HCT116 (cell line): ENCODE measurements around the gene EFEMP2. TPM values are rescaled to one million over a fixed set of nuclear protein-coding genes. Genes with fewer than 3 reads are reported as not detected.

Experiments used
- ATAC-seq: fragments of 200-7000 bp; cut with Tn5 transposase; 2 replicates; pipeline ENCODE4 v1.9.1; 2020; ENCODE audit warnings: mild to moderate bottlenecking, moderate library complexity
- BruUV-seq: library from RNA; stranded (reverse); fragments of 400-500 nt; replicated peaks from 2 replicates; lab custom pipeline; 2021; lab: Mats Ljungman, UMichigan
- CTCF ChIA-PET: fragments of 300-600 bp; sonication (Branson Sonifier 250); formaldehyde crosslinking; loops from one replicate; lab custom pipeline; 2021; ENCODE audit warnings: antibody characterized with exemption; lab: Charles Lee
- POLR2A ChIA-PET: fragments of 300-600, 350-600 bp; sonication (Branson Sonifier 250); formaldehyde crosslinking; loops from one replicate; lab custom pipeline; 2021; ENCODE audit warnings: antibody characterized with exemption; lab: Charles Lee
- RAD21 ChIA-PET, 2 experiments: fragments of 300-600 bp; sonication (Branson Sonifier 250); formaldehyde crosslinking; loops; one replicate each; lab custom pipeline; 2023; ENCODE audit warnings: low total read pairs in 2 of 2; ENCODE audit not compliant: uncharacterized antibody in 2 of 2, unreplicated experiment in 2 of 2, low non-redundant PET in 1 of 2; lab: Charles Lee
- DNase-seq: peaks from one replicate; pipeline ENCODE4 v3.0.0-alpha.2; 2010; ENCODE audit warnings: low read depth, low spot score
- H2AFZ ChIP-seq: fragments of 200-600 bp; shearing (Covaris generic), sonication (generic); 2 replicates; pipeline ENCODE4 v1.6.1; 2017; ENCODE audit warnings: low read depth, mixed run types, mixed read lengths, antibody characterized with exemption, low read length; ENCODE audit not compliant: poor library complexity, severe bottlenecking
- H3K27ac ChIP-seq: 2 replicates; pipeline ENCODE4 v1.5.1; 2012; ENCODE audit warnings: low read depth, low read length
- H3K27me3 ChIP-seq: fragments of 200-600 bp; sonication (generic); 2 replicates; pipeline ENCODE4 v1.6.1; 2016; ENCODE audit warnings: mixed run types, low read length, mixed read lengths; ENCODE audit not compliant: insufficient read depth
- H3K36me3 ChIP-seq, 2 experiments: fragments of 200-500 bp in 1 of 2; fragments of 200-600 bp in 1 of 2; sonication (Bioruptor generic) in 1 of 2; sonication (generic) in 1 of 2; 2 replicates each; pipeline versions ENCODE4 v1.5.1 to v1.6.1; 2014 to 2016; ENCODE audit warnings: low read length in 2 of 2, inconsistent platforms in 1 of 2, mixed read lengths in 1 of 2, mixed run types in 1 of 2; ENCODE audit not compliant: insufficient read depth in 2 of 2, control insufficient read depth in 1 of 2
- H3K4me1 ChIP-seq, 2 experiments: fragments of 200-600 bp in 1 of 2; sonication (generic) in 1 of 2; 2 replicates each; pipeline versions ENCODE4 v1.5.1 to v1.6.1; 2012 to 2017; ENCODE audit warnings: low read length in 2 of 2, inconsistent platforms in 1 of 2, mild to moderate bottlenecking in 1 of 2, mixed read lengths in 1 of 2, mixed run types in 1 of 2, moderate library complexity in 1 of 2; ENCODE audit not compliant: insufficient read depth in 2 of 2, control insufficient read depth in 1 of 2
- H3K4me2 ChIP-seq: fragments of 200-600 bp; sonication (generic); 2 replicates; pipeline ENCODE4 v1.6.1; 2017; ENCODE audit warnings: mixed run types, low read length, mixed read lengths
- H3K4me3 ChIP-seq, 2 experiments: fragments of 200-600 bp in 1 of 2; sonication (generic) in 1 of 2; replicated peaks in 1 of 2; 2 replicates each; pipeline ENCODE4 v1.5.1; 2011 to 2016; ENCODE audit warnings: low read length in 2 of 2, control low read depth in 1 of 2, low read depth in 1 of 2, mild to moderate bottlenecking in 1 of 2, mixed read lengths in 1 of 2, mixed run types in 1 of 2
- H3K79me2 ChIP-seq: fragments of 200-600 bp; sonication (generic); 2 replicates; pipeline ENCODE4 v1.6.1; 2017; ENCODE audit warnings: mild to moderate bottlenecking, mixed run types, low read length, moderate library complexity, mixed read lengths; ENCODE audit not compliant: insufficient read depth
- H3K9ac ChIP-seq: fragments of 200-600 bp; sonication (generic); 2 replicates; pipeline ENCODE4 v1.6.1; 2016; ENCODE audit warnings: low read length, mixed read lengths
- H3K9me2 ChIP-seq: fragments of 200-600 bp; sonication (generic), shearing (Covaris generic); 2 replicates; pipeline ENCODE4 v1.6.1; 2017; ENCODE audit warnings: mixed run types, mild to moderate bottlenecking, moderate library complexity; ENCODE audit not compliant: insufficient read depth
- H3K9me3 ChIP-seq, 2 experiments: fragments of 200-500 bp in 1 of 2; fragments of 200-600 bp in 1 of 2; sonication (Bioruptor generic) in 1 of 2; sonication (generic) in 1 of 2; 2 replicates each; pipeline ENCODE4 v1.6.1; 2014 to 2017; ENCODE audit warnings: low read length in 2 of 2, mixed read lengths in 2 of 2, inconsistent platforms in 1 of 2, low read depth in 1 of 2, mild to moderate bottlenecking in 1 of 2, mixed run types in 1 of 2, moderate library complexity in 1 of 2; ENCODE audit not compliant: control insufficient read depth in 1 of 2, insufficient read depth in 1 of 2
- H4K20me1 ChIP-seq: fragments of 200-600 bp; sonication (generic), shearing (Covaris generic); 2 replicates; pipeline ENCODE4 v1.6.1; 2017; ENCODE audit warnings: mixed run types, mild to moderate bottlenecking, moderate library complexity; ENCODE audit not compliant: insufficient read depth
- CEBPB ChIP-seq: IDR thresholded peaks from 2 replicates; pipeline ENCODE4 v1.6.1; 2012; ENCODE audit warnings: low read depth
- EGR1 ChIP-seq: IDR thresholded peaks from 2 replicates; pipeline ENCODE4 v1.6.1; 2012; ENCODE audit warnings: low read depth
- ELF1 ChIP-seq: IDR thresholded peaks from 2 replicates; pipeline ENCODE4 v1.6.1; 2012; ENCODE audit warnings: low read depth, borderline replicate concordance
- EZH2 ChIP-seq: fragments of 200-600 bp; sonication (generic); IDR thresholded peaks from 2 replicates; pipeline ENCODE4 v1.6.1; 2017; ENCODE audit warnings: antibody characterized with exemption, mixed run types
- FOSL1 ChIP-seq: IDR thresholded peaks from 2 replicates; pipeline ENCODE4 v1.6.1; 2012; ENCODE audit warnings: low read depth
- POLR2A ChIP-seq: IDR thresholded peaks from 2 replicates; pipeline ENCODE4 v1.7.0; 2011; ENCODE audit warnings: borderline replicate concordance; ENCODE audit not compliant: insufficient read depth, insufficient read length; ENCODE audit errors: extremely low read depth
- RAD21 ChIP-seq: IDR thresholded peaks from 2 replicates; pipeline ENCODE4 v1.6.1; 2012; ENCODE audit warnings: low read depth, mild to moderate bottlenecking
- SIN3A ChIP-seq: IDR thresholded peaks from 2 replicates; pipeline ENCODE4 v1.6.1; 2012; ENCODE audit warnings: low read depth
- YY1 ChIP-seq: IDR thresholded peaks from 2 replicates; pipeline ENCODE4 v1.6.1; 2011; ENCODE audit warnings: low read length, low read depth, moderate library complexity, mild to moderate bottlenecking; ENCODE audit not compliant: insufficient replicate concordance; ENCODE audit errors: extremely low read depth
- ZFX ChIP-seq: fragments of 450-650 bp; IDR thresholded peaks from 2 replicates; pipeline ENCODE4 v1.6.1; 2017
- ZNF274 ChIP-seq: fragments of 200-500 bp; sonication (Bioruptor generic); IDR thresholded peaks from 2 replicates; pipeline ENCODE4 v1.6.1; 2014; ENCODE audit warnings: mild to moderate bottlenecking, low read depth, low read length, inconsistent platforms
- intact Hi-C: fragments of 100-400 bp; cut with micrococcal nuclease; formaldehyde crosslinking; loops from 2 replicates; pipeline ENCODE4 v1.10.0; 2022
- total RNA-seq: library from RNA; stranded (reverse); gene quantifications from one replicate; pipeline ENCODE4 v1.2.1, GENCODE V29; 2021; ENCODE audit not compliant: unreplicated experiment
- TF ChIP-seq, protein P1 (sequence below), 3 experiments: fragments of 200-600 bp in 1 of 3; sonication (generic) in 1 of 3; IDR thresholded peaks in 2 of 3; conservative IDR thresholded peaks in 1 of 3; 2 replicates each; pipeline ENCODE4 v1.5.1; 2012 to 2017; ENCODE audit warnings: low read depth in 2 of 3, low read length in 2 of 3, antibody characterized with exemption in 1 of 3, borderline replicate concordance in 1 of 3, control low read depth in 1 of 3, mild to moderate bottlenecking in 1 of 3, mixed read lengths in 1 of 3, mixed run types in 1 of 3, moderate library complexity in 1 of 3; ENCODE audit not compliant: insufficient read depth in 1 of 3
- TF ChIP-seq, protein P2 (sequence below): IDR thresholded peaks from 2 replicates; pipeline ENCODE4 v1.6.1; 2011; ENCODE audit warnings: mild to moderate bottlenecking, low read length, moderate library complexity; ENCODE audit not compliant: insufficient replicate concordance; ENCODE audit errors: extremely low read depth
- TF ChIP-seq, protein P3 (sequence below): IDR thresholded peaks from 2 replicates; pipeline ENCODE4 v1.6.1; 2012
- TF ChIP-seq, protein P4 (sequence below): IDR thresholded peaks from 2 replicates; pipeline ENCODE4 v1.6.1; 2012; ENCODE audit warnings: low read depth
- TF ChIP-seq, protein P5 (sequence below): IDR thresholded peaks from 2 replicates; pipeline ENCODE4 v1.6.1; 2012

The EFEMP2 gene
- total RNA-seq, 1 experiment from 2014 or later = 8.4 TPM

DNA sequence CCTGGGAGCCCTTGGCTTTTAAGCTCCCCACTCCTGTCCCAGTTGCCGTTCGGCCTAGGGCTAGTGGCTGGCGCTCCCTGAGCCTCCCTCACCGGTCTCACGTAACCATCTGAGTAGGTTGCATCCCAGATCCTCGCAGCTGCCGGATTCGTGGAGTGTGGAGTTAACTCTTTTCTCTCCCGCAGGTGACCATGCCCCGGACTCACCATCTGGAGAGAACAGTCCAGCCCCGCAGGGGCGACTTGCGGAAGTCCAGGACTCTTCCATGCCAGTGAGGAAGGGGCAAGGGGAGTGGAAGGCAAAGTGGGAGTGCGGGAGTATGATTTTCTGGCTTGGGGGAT, 11.5 kb downstream of the EFEMP2 start:
- TF ChIP-seq ZNF274 (no peak), CEBPB (no peak), YY1 (no peak), POLR2A (no peak), EGR1 (no peak), ZFX (no peak), EZH2 (no peak), ELF1 (no peak), SIN3A (no peak), RAD21 (no peak), FOSL1 (no peak)
- TF ChIP-seq, protein P1, sequence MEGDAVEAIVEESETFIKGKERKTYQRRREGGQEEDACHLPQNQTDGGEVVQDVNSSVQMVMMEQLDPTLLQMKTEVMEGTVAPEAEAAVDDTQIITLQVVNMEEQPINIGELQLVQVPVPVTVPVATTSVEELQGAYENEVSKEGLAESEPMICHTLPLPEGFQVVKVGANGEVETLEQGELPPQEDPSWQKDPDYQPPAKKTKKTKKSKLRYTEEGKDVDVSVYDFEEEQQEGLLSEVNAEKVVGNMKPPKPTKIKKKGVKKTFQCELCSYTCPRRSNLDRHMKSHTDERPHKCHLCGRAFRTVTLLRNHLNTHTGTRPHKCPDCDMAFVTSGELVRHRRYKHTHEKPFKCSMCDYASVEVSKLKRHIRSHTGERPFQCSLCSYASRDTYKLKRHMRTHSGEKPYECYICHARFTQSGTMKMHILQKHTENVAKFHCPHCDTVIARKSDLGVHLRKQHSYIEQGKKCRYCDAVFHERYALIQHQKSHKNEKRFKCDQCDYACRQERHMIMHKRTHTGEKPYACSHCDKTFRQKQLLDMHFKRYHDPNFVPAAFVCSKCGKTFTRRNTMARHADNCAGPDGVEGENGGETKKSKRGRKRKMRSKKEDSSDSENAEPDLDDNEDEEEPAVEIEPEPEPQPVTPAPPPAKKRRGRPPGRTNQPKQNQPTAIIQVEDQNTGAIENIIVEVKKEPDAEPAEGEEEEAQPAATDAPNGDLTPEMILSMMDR (IDR thresholded peaks at IDR 0.05 in 2 of 3, conservative IDR thresholded peaks at IDR 0.05 in 1 of 3; ENCODE audit: borderline replicate concordance in 1 of 3, insufficient read depth in 1 of 3, low read depth in 2 of 3, low read length in 2 of 3) = no peak
- TF ChIP-seq, protein P2, sequence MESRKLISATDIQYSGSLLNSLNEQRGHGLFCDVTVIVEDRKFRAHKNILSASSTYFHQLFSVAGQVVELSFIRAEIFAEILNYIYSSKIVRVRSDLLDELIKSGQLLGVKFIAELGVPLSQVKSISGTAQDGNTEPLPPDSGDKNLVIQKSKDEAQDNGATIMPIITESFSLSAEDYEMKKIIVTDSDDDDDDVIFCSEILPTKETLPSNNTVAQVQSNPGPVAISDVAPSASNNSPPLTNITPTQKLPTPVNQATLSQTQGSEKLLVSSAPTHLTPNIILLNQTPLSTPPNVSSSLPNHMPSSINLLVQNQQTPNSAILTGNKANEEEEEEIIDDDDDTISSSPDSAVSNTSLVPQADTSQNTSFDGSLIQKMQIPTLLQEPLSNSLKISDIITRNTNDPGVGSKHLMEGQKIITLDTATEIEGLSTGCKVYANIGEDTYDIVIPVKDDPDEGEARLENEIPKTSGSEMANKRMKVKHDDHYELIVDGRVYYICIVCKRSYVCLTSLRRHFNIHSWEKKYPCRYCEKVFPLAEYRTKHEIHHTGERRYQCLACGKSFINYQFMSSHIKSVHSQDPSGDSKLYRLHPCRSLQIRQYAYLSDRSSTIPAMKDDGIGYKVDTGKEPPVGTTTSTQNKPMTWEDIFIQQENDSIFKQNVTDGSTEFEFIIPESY = no peak
- TF ChIP-seq, protein P3, sequence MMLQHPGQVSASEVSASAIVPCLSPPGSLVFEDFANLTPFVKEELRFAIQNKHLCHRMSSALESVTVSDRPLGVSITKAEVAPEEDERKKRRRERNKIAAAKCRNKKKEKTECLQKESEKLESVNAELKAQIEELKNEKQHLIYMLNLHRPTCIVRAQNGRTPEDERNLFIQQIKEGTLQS = no peak
- TF ChIP-seq, protein P4, sequence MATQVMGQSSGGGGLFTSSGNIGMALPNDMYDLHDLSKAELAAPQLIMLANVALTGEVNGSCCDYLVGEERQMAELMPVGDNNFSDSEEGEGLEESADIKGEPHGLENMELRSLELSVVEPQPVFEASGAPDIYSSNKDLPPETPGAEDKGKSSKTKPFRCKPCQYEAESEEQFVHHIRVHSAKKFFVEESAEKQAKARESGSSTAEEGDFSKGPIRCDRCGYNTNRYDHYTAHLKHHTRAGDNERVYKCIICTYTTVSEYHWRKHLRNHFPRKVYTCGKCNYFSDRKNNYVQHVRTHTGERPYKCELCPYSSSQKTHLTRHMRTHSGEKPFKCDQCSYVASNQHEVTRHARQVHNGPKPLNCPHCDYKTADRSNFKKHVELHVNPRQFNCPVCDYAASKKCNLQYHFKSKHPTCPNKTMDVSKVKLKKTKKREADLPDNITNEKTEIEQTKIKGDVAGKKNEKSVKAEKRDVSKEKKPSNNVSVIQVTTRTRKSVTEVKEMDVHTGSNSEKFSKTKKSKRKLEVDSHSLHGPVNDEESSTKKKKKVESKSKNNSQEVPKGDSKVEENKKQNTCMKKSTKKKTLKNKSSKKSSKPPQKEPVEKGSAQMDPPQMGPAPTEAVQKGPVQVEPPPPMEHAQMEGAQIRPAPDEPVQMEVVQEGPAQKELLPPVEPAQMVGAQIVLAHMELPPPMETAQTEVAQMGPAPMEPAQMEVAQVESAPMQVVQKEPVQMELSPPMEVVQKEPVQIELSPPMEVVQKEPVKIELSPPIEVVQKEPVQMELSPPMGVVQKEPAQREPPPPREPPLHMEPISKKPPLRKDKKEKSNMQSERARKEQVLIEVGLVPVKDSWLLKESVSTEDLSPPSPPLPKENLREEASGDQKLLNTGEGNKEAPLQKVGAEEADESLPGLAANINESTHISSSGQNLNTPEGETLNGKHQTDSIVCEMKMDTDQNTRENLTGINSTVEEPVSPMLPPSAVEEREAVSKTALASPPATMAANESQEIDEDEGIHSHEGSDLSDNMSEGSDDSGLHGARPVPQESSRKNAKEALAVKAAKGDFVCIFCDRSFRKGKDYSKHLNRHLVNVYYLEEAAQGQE = no peak
- TF ChIP-seq, protein P5, sequence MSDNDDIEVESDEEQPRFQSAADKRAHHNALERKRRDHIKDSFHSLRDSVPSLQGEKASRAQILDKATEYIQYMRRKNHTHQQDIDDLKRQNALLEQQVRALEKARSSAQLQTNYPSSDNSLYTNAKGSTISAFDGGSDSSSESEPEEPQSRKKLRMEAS = no peak
- Histone ChIP-seq H2AFZ (no peak overlapping the region), H3K4me1 (peaks cover 21 to 37% of the 10 kb centered on the region in 2 experiments), H3K9ac (peak overlapping the region; percentile 99), H3K4me2 (peak overlapping the region; percentile 77), H4K20me1 (peaks cover 7% of the 10 kb centered on the region; the same call in 1 of the 2 replicates), H3K9me3 (no peaks in the 10 kb centered on the region), H3K36me3 (peaks cover 12 to 24% of the 10 kb centered on the region in 2 experiments; a peak in 3 of 4 replicates), H3K79me2 (peaks cover 40% of the 10 kb centered on the region), H3K9me2 (no peaks in the 10 kb centered on the region), H3K4me3 (peak overlapping the region; percentile 85 to 100), H3K27ac (peak overlapping the region; percentile 97), H3K27me3 (no peaks in the 10 kb centered on the region)
- no TSS peak for BruUV-seq
- ATAC-seq (no peak), DNase-seq (no peak)
- POLR2A ChIA-PET = interaction anchor here (0.9 to 5.3 kb wide), 3 partner anchors 9 to 29 kb away, joined by 3 to 84 read pairs (median 36); partner anchors contain the start of genes CCDC85B and FIBP
- intact Hi-C loops = no loop called here
- CTCF ChIA-PET = interaction anchor here (0.6 to 4.3 kb wide), 3 partner anchors 24 to 150 kb away, joined by 3 to 82 read pairs (median 34); partner anchors contain the start of genes CCDC85B and FIBP
- RAD21 ChIA-PET = no interaction called here
